ENCODE results near the gene ACAP2.

DNA sequence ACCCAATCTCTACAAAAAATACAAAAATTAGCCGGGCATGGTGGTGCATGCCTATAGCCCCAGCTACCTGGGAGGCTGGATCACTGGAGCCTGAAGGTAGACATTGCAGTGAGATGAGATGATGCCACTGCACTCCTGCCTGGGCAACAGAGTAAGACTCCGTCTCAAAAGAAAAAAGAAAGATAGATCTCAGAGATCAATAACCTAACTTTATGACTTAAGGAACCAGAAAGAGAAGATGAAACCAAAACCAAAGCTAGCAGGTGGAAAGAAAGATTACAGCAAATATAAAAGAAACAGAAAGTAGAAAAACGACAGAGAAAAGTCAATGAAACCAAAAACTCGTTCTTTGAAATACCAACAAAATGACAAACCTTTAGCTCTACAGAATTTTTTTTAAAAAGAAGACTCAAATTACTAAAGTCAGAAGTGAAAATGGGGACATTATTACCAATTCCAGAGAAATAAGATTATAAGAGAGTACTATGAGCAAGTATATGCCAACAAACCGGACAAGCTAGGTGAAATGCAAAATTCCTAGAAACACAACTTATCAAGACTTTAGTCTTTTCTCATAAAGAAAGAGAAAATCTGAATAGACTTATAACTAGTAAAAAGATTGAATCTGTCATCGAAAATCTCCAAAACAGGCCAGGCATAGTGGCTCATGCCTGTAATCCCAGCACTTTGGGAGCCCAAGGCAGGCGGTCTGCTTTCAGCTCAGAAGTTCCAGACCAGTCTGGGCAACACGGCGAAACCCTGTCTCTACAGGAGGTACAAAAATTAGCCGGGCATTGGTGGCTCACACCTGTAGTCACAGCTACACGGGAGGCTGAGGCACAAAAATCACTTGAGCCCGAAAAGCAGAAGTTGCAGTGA, 35.0 kb downstream of the ACAP2 start:
- TF ChIP-seq POLR2A (IDR thresholded peaks at IDR 0.05; ENCODE audit: low read length) (no peak), GATA1 (IDR thresholded peaks at IDR 0.05; ENCODE audit: low read depth, low read length) (no peak)
